HepG2 (cell line): Measurements from ENCODE around the gene GUCA1A. TPM values are rescaled to one million over a fixed set of nuclear protein-coding genes. Genes with fewer than 3 reads are reported as not detected.
A peak's percentile ranks its signal among the peaks of the same experiment; 100 is the strongest.

Source experiments
- ARNT2 ChIP-seq: sonication (generic); formaldehyde crosslinking; IDR thresholded peaks from 2 replicates; pipeline ENCODE4 v1.8.0; 2022; ENCODE audit warnings: mild to moderate bottlenecking, low read depth, missing genetic modification reagents, moderate library complexity
- BCL6 ChIP-seq: IDR thresholded peaks from 2 replicates; pipeline ENCODE4 v1.6.1; 2016; ENCODE audit warnings: missing genetic modification reagents, missing compliant biosample characterization
- GABPA ChIP-seq, 2 experiments: IDR thresholded peaks; 2 replicates each; pipeline ENCODE4 v1.6.1; 2011 to 2016; ENCODE audit warnings: low read depth in 2 of 2, low read length in 1 of 2, missing biosample characterization in 1 of 2, missing genetic modification characterization in 1 of 2
- HCFC1 ChIP-seq: fragments of 150-350 bp; IDR thresholded peaks from 2 replicates; pipeline ENCODE4 v1.6.1; 2014; ENCODE audit warnings: low read depth, low read length
- JARID2 ChIP-seq: sonication (generic); formaldehyde crosslinking; IDR thresholded peaks from 2 replicates; pipeline ENCODE4 v1.8.1; 2023; ENCODE audit warnings: missing genetic modification reagents, inconsistent platforms; ENCODE audit not compliant: insufficient replicate concordance
- MIXL1 ChIP-seq: IDR thresholded peaks from 2 replicates; pipeline ENCODE4 v1.6.1; 2016
- SAP130 ChIP-seq: IDR thresholded peaks from 2 replicates; pipeline ENCODE4 v1.6.1; 2016; ENCODE audit warnings: low read depth
- SIN3A ChIP-seq: IDR thresholded peaks from 2 replicates; pipeline ENCODE4 v1.6.1; 2011; ENCODE audit warnings: low read depth, mild to moderate bottlenecking, control low read depth, low read length, borderline replicate concordance
- STAG1 ChIP-seq: sonication (generic); formaldehyde crosslinking; IDR thresholded peaks from 2 replicates; pipeline ENCODE4 v1.4.0; 2020; ENCODE audit warnings: missing genetic modification reagents
- ZNF124 ChIP-seq: sonication (generic); formaldehyde crosslinking; IDR thresholded peaks from 2 replicates; pipeline ENCODE4 v1.4.0; 2020; ENCODE audit warnings: missing genetic modification reagents
- ZNF234 ChIP-seq: sonication (generic); formaldehyde crosslinking; conservative IDR thresholded peaks from 2 replicates; pipeline ENCODE4 v1.5.1; 2020; ENCODE audit warnings: mild to moderate bottlenecking, missing genetic modification reagents
- ZZZ3 ChIP-seq: sonication (generic); formaldehyde crosslinking; IDR thresholded peaks from 2 replicates; pipeline ENCODE4 v1.4.0; 2020; ENCODE audit warnings: missing genetic modification reagents, mild to moderate bottlenecking, borderline replicate concordance
- polyA plus RNA-seq, 8 experiments: library from polyadenylated mRNA; depleted of rRNA in 3 of 8; stranded (reverse) in 7 of 8; unstranded in 1 of 8; fragments of >200 nt; fragmentation: Illumina TruSeq in 4 of 8; extraction: Trizol in 4 of 8; gene quantifications; 2 replicates each; pipeline versions ENCODE4 v1.2.1 to v1.2.3, GENCODE V29; 2011 to 2016; ENCODE audit warnings: low read depth in 4 of 8, missing spikeins in 1 of 8, mixed read lengths in 1 of 8; ENCODE audit not compliant: insufficient read depth in 1 of 8
- total RNA-seq, 5 experiments: library from RNA; depleted of rRNA; stranded (reverse); fragments of >200 nt; fragmentation: Illumina TruSeq; extraction: Trizol; gene quantifications; 2 replicates each; pipeline ENCODE4 v1.2.3, GENCODE V29; 2016; ENCODE audit warnings: low read depth in 1 of 5
- TF ChIP-seq, protein P1 (sequence below): fragments of 450-650 bp; IDR thresholded peaks from 2 replicates; pipeline ENCODE4 v1.6.1; 2017; ENCODE audit warnings: mild to moderate bottlenecking
- TF ChIP-seq, protein P2 (sequence below): sonication (generic); formaldehyde crosslinking; IDR thresholded peaks from 2 replicates; pipeline ENCODE4 v1.4.0; 2020; ENCODE audit warnings: missing genetic modification reagents
- TF ChIP-seq, protein P3 (sequence below): sonication (generic); formaldehyde crosslinking; IDR thresholded peaks from 2 replicates; pipeline ENCODE4 v1.8.0; 2022; ENCODE audit warnings: mild to moderate bottlenecking, missing genetic modification reagents, moderate library complexity
- TF ChIP-seq, protein P4 (sequence below): sonication (generic); formaldehyde crosslinking; IDR thresholded peaks from 2 replicates; pipeline ENCODE4 v1.4.0; 2020; ENCODE audit warnings: missing genetic modification reagents, mild to moderate bottlenecking, borderline replicate concordance
- TF ChIP-seq, protein P5 (sequence below): sonication (generic); formaldehyde crosslinking; IDR thresholded peaks from 2 replicates; pipeline ENCODE4 v1.5.1; 2020; ENCODE audit warnings: missing genetic modification reagents, mild to moderate bottlenecking, borderline replicate concordance
- TF ChIP-seq, protein P6 (sequence below): sonication (generic); formaldehyde crosslinking; IDR thresholded peaks from 2 replicates; pipeline ENCODE4 v1.4.0; 2020; ENCODE audit warnings: mild to moderate bottlenecking, missing genetic modification reagents

The GUCA1A gene
- total and polyA plus RNA-seq, 2 of the 13 experiments (the other 11 are each of a cell fraction or from before 2014, with no cell fraction given): not detected

DNA sequence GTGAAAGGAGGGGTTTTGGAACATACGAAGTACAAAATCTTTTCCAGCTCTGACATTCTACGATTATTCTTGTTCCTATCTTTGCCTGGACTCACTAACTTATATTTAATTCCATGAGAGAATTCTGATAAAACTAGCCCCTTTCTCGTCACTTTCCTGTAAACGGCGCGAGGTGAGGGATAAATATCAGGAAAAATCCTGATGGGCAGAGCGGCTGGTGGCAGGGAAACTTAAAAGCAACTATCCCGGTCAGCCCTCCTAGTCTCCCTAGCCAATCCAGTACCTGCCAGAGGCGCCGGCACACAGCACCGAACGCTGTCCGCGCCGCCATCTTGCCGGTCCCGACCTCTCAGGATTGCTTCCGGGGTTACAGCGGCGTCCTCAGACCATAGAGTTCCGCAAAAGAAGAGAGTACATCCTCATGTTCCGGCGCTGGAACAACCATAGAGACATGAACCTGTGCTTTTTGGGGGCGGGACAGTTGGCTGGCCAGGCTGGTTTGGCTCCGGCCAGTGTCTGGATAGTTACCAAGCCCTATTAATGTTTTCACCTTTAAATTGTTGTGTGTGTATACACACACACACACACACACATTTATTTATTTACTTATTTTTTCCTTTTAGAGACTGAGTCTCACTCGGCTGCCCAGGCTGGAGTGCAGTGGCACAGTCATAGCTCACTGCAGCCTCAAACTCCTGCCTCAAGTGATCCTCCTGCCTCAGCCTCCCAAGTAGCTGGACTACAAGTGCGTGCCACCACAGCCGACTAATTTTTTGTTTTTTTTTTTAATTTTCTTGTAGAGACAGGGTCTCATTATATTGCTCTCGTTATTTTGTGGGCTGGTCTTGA lies 44.6 kb downstream of the GUCA1A start, which contains the start of gene MRPS10 (continued):
- TF ChIP-seq, protein P1, sequence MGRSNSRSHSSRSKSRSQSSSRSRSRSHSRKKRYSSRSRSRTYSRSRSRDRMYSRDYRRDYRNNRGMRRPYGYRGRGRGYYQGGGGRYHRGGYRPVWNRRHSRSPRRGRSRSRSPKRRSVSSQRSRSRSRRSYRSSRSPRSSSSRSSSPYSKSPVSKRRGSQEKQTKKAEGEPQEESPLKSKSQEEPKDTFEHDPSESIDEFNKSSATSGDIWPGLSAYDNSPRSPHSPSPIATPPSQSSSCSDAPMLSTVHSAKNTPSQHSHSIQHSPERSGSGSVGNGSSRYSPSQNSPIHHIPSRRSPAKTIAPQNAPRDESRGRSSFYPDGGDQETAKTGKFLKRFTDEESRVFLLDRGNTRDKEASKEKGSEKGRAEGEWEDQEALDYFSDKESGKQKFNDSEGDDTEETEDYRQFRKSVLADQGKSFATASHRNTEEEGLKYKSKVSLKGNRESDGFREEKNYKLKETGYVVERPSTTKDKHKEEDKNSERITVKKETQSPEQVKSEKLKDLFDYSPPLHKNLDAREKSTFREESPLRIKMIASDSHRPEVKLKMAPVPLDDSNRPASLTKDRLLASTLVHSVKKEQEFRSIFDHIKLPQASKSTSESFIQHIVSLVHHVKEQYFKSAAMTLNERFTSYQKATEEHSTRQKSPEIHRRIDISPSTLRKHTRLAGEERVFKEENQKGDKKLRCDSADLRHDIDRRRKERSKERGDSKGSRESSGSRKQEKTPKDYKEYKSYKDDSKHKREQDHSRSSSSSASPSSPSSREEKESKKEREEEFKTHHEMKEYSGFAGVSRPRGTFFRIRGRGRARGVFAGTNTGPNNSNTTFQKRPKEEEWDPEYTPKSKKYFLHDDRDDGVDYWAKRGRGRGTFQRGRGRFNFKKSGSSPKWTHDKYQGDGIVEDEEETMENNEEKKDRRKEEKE: no peak
- TF ChIP-seq ZNF234 (CRISPR knock-in tag) (peak; percentile 85; the same call in 1 of the 2 replicates), GABPA (IDR thresholded peaks at IDR 0.05; ENCODE audit: low read depth, low read length) (peak; percentile 90), GABPA (CRISPR knock-in tag; IDR thresholded peaks at IDR 0.05; ENCODE audit: low read depth) (peak; percentile 100), ZZZ3 (CRISPR knock-in tag) (no peak; the same call in 1 of the 2 replicates), ZNF124 (CRISPR knock-in tag) (peak; percentile 90; the same call in 1 of the 2 replicates), SIN3A (peak; percentile 91; the same call in 1 of the 2 replicates), ARNT2 (peak; percentile 32; the same call in 1 of the 2 replicates), HCFC1 (peak; percentile 83), STAG1 (no peak), SAP130 (CRISPR knock-in tag) (peak; percentile 99), MIXL1 (CRISPR knock-in tag) (peak; percentile 79), BCL6 (CRISPR knock-in tag) (peak; percentile 53), JARID2 (CRISPR knock-in tag) (peak; percentile 68)
- TF ChIP-seq, protein P2, sequence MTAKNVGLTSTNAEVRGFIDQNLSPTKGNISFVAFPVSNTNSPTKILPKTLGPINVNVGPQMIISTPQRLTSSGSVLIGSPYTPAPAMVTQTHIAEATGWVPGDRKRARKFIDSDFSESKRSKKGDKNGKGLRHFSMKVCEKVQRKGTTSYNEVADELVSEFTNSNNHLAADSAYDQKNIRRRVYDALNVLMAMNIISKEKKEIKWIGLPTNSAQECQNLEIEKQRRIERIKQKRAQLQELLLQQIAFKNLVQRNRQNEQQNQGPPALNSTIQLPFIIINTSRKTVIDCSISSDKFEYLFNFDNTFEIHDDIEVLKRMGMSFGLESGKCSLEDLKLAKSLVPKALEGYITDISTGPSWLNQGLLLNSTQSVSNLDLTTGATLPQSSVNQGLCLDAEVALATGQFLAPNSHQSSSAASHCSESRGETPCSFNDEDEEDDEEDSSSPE: peak; percentile 61; the same call in 1 of the 2 replicates
- TF ChIP-seq, protein P3, sequence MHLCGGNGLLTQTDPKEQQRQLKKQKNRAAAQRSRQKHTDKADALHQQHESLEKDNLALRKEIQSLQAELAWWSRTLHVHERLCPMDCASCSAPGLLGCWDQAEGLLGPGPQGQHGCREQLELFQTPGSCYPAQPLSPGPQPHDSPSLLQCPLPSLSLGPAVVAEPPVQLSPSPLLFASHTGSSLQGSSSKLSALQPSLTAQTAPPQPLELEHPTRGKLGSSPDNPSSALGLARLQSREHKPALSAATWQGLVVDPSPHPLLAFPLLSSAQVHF (CRISPR knock-in tag): no peak
- TF ChIP-seq, protein P4, sequence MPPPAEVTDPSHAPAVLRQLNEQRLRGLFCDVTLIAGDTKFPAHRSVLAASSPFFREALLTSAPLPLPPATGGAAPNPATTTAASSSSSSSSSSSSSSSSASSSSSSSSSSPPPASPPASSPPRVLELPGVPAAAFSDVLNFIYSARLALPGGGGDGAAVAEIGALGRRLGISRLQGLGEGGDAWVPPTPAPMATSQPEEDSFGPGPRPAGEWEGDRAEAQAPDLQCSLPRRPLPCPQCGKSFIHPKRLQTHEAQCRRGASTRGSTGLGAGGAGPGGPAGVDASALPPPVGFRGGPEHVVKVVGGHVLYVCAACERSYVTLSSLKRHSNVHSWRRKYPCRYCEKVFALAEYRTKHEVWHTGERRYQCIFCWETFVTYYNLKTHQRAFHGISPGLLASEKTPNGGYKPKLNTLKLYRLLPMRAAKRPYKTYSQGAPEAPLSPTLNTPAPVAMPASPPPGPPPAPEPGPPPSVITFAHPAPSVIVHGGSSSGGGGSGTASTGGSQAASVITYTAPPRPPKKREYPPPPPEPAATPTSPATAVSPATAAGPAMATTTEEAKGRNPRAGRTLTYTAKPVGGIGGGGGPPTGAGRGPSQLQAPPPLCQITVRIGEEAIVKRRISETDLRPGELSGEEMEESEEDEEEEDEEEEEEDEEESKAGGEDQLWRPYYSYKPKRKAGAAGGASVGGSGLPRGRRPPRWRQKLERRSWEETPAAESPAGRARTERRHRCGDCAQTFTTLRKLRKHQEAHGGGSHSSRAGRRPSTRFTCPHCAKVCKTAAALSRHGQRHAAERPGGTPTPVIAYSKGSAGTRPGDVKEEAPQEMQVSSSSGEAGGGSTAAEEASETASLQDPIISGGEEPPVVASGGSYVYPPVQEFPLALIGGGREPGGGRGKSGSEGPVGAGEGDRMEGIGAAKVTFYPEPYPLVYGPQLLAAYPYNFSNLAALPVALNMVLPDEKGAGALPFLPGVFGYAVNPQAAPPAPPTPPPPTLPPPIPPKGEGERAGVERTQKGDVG: no peak; the same call in 1 of the 2 replicates
- TF ChIP-seq, protein P5, sequence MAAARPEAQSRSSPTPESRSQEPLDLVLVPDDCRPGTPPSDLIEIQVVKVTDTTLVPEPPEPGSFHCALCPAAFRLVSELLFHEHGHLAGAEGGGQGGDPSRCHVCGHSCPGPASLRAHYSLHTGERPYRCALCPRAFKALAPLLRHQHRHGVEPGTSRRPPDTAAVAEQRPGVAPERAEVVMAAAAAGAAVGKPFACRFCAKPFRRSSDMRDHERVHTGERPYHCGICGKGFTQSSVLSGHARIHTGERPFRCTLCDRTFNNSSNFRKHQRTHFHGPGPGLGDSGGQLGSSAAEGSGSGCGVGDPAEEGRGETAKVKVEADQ (CRISPR knock-in tag): no peak; the same call in 1 of the 2 replicates
- TF ChIP-seq, protein P6, sequence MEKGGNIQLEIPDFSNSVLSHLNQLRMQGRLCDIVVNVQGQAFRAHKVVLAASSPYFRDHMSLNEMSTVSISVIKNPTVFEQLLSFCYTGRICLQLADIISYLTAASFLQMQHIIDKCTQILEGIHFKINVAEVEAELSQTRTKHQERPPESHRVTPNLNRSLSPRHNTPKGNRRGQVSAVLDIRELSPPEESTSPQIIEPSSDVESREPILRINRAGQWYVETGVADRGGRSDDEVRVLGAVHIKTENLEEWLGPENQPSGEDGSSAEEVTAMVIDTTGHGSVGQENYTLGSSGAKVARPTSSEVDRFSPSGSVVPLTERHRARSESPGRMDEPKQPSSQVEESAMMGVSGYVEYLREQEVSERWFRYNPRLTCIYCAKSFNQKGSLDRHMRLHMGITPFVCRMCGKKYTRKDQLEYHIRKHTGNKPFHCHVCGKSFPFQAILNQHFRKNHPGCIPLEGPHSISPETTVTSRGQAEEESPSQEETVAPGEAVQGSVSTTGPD: peak; percentile 41
